Measurements from ENCODE around the gene ADORA2A.
A peak's percentile ranks its signal among the peaks of the same experiment; 100 is the strongest.

Gene ADORA2A

DNA sequence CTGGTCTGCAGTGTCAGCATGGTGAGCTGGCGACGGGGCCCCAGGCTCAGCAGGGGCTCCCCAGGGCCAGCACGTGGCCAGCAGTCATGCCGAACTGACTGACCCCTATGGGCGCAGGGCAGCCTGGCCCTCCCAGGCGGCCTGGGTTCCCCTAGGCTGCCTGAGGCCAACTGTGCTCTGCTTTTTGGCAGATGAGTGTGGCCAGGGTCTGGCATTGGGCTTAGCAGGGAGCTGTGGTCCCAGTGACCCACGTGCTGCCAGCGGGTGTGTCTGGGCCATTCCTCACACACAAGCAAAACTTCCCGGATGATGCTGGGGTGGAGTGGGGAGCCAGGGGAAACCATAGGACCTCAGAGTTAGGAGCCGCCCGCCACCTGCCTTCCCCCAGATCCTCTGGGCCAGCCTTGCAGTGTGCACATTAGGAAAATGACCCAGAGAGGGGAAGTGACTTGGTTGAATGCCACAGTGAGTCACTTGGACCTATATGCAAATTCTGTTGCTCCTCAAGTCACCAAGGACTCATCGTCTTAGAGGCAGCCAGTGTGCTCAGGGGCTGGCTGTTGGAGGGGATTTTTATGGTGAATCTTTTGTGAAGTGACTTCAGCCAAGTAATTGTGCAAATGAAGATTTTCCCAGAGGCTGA is 6.5 kb downstream of the ADORA2A start:
- DNase-seq: peak; percentile 84 to 86

DNA sequence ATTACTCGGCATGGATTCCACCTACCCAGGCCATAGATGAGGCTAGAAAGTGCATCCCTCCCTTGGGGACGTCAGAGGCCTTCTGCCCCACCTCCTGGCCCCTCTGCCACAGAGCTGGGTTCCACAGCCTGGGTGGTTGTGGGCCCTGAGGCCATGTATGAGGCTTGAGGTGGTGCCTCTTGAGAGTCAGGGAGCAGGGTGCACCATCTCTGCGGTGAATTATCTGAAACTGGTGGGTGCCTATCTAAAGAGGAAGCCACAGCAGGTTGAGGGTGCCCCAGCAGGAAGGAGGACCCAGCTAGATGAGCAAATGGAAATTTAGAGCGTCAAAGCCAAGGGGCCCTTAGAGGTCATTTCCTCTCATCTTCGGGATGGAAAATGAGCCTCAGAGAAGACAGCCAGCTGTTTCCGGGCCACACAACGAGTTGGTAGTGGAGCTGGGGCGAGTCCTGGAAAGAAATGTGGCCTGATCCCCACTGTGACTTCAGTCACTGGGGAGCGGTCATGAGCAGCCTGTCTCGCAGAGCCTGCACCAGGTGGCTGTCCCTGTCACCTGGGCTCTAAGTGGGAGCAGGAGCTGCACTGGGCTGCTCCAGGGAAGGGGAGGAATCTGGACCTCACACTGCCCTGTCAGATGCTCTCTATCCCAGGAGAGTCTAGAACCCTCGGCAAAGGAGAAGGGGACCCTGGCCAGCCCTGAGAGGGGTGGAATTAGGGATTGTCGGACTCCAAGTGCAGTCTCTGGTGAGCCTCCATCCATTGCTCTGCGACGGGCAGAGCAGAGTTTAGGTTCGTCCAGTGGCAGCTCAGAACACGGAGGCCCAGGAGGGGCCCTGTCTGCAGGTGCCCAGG is 7.3 kb downstream of the ADORA2A start:
- DNase-seq: peak; percentile 98

DNA sequence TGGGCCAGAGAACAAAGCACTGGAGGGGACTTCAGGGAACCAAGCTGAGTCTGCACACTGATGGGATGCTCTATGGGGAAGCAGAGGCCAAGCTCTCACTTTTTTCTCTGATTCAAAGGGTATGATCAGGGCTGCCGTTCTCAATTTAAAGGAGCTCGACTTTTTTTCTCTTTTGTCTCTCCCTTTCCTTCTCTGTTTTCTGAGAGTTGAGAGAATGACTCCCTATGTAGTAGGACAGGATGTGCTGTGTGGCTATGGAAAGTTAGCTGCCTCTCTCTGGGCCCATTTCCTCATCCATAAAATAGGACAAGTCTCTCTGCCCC is 7.9 kb downstream of the ADORA2A start:
- peak in 1 of 2 experiments; percentile 9 for DNase-seq

DNA sequence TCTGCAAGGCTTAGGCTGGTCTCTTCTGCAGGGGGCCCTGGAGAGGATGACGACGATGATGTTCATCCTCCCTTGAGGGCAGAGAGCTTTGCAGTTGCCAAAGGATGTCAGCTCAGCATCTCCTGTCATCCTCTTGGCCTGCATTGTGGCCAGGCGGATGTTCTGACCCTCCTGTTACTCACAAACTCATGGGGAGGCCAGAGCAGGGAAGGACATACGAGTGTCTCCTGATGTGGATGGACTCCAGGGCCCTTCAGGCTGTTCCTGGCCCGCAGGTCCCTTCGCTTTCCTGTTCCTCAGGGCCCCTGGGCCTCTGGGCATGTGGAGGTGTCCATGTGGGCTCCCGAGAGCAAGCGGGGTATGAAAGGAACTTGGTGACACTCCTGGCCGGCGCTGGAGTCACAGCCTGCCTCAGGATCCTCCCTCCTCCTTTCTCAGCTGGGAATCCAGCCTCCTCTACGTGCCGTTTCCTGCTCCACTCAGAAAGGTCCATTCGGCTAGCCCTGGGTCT is 8.5 kb downstream of the ADORA2A start:
- no peak for DNase-seq

DNA sequence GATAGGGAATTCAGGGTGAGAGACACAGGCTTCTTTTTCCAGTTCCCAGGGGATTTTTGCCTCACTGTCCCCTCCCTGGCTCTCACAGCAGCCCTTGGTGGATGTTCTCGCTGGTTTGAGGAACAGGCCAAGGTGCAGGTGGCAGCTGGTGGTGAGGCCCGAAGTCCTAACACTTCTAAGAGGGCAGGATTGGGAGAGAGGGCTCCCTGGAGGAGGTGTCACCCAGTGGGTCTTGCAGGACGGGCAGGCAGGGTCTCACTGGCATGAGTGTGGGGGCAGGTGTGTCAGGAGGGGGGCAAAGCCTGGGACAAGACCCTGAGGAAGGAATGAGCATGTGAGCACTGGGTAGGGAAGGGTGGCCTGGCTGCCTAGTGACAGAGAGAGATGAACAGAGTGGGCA is 9.2 kb downstream of the ADORA2A start:
- DNase-seq: no peak

DNA sequence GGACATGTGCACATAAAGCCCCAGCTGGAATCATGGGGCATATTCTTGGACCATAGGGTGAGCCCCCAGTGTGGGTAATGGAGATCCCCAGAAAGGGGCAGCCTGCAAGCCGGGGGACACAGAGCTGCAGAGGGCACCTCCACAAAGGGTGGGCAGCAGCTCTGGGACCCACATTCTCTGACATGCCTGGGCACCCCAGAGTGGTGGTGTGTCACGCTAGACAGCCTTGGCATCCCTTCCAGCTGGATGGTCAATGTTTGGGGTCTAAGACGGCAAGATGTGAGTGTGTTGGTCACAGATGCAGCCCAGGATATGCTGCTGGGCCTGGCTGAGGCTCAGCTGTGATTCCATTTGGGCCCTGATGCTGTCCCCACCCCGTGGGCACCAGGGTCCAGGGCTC is 9.7 kb downstream of the ADORA2A start:
- DNase-seq: no peak

DNA sequence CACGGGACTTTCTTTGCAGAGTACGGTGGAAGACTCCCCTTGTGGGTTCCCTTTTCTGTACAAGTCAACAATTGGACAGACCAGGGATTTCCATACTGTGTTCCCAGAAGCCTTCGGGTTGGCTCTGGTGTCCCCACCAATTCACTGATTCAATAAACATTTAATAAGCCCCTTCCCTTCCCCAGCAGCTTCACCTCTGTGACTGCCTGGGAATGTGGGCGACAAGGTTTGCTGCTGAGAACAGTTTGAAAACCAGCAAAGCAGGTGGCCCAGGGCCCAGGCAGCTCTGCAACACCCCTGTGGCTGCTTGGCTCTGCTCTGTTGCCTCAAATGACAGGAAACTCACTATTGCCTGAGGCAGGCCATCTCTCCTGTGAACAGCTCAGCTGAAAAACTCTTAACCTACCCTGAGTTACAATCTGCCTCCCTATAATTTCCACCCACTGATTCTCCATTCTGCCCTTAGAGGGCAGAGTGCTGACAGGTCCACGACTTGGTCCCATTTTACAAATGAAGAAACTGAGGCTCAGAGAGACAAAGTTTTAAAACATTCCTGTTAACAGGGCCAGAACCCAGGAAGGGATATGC is 10.4 kb downstream of the ADORA2A start:
- DNase-seq: peak; percentile 56 to 64

DNA sequence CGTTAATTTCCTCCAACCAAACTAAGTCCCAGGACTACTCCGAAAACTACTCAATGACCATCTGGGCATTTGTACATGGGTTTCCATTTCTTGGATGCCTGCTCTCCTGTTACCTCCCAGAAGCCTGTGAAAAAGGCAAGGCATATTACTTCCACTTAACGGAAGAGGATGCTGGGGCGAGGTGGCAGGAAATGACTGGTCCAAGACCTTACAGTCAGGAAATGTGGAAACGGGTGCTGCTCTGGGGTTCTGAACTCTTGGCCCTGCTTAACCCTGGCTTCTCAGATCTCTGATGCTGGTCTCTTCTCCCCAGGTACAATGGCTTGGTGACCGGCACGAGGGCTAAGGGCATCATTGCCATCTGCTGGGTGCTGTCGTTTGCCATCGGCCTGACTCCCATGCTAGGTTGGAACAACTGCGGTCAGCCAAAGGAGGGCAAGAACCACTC is 12.9 kb downstream of the ADORA2A start:
- peak; percentile 51 to 58 for DNase-seq

DNA sequence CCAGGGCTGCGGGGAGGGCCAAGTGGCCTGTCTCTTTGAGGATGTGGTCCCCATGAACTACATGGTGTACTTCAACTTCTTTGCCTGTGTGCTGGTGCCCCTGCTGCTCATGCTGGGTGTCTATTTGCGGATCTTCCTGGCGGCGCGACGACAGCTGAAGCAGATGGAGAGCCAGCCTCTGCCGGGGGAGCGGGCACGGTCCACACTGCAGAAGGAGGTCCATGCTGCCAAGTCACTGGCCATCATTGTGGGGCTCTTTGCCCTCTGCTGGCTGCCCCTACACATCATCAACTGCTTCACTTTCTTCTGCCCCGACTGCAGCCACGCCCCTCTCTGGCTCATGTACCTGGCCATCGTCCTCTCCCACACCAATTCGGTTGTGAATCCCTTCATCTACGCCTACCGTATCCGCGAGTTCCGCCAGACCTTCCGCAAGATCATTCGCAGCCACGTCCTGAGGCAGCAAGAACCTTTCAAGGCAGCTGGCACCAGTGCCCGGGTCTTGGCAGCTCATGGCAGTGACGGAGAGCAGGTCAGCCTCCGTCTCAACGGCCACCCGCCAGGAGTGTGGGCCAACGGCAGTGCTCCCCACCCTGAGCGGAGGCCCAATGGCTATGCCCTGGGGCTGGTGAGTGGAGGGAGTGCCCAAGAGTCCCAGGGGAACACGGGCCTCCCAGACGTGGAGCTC is 13.5 kb downstream of the ADORA2A start:
- DNase-seq: no peak

DNA sequence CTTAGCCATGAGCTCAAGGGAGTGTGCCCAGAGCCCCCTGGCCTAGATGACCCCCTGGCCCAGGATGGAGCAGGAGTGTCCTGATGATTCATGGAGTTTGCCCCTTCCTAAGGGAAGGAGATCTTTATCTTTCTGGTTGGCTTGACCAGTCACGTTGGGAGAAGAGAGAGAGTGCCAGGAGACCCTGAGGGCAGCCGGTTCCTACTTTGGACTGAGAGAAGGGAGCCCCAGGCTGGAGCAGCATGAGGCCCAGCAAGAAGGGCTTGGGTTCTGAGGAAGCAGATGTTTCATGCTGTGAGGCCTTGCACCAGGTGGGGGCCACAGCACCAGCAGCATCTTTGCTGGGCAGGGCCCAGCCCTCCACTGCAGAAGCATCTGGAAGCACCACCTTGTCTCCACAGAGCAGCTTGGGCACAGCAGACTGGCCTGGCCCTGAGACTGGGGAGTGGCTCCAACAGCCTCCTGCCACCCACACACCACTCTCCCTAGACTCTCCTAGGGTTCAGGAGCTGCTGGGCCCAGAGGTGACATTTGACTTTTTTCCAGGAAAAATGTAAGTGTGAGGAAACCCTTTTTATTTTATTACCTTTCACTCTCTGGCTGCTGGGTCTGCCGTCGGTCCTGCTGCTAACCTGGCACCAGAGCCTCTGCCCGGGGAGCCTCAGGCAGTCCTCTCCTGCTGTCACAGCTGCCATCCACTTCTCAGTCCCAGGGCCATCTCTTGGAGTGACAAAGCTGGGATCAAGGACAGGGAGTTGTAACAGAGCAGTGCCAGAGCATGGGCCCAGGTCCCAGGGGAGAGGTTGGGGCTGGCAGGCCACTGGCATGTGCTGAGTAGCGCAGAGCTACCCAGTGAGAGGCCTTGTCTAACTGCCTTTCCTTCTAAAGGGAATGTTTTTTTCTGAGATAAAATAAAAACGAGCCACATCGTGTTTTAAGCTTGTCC is 14.3 kb downstream of the ADORA2A start:
- DNase-seq: no peak

DNA sequence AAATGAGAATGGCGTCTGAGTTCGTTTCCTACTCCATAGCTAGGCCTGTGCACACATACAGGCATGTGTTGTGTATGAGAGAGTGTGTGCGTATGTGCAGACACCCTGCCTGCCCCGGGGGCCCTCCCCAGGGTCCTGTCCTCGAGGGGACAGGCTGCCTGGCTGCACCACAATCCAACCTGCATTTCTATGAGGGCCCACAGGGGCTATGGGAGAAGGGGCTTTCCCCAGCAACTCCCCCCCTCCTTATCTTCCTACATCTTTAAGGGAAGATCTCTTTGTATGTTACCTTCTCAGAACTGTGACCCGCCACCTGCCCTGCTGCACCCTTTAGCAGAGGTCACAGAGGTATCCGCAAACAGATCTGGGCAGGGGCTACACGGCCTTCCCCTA is 14.9 kb downstream of the ADORA2A start:
- no peak for DNase-seq

DNA sequence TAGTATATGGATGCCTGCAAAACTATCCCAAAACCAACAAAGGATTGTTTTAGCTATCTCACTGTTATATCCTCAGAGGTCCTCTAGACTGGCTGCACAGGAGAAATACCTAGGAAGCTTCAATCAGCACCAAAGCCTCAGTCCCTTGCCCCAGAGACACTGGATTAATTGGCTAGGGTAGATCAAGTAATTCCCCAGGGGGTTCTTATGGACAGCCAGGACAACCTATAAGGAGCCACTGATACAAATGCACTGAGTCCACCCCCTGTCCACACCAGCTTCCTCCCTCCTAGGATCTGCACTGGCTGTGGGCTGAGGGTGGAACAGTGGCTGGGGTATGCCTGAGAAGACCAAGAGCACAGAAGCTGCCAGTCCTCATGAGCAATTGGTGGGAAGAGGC is 16.3 kb downstream of the ADORA2A start:
- no peak for DNase-seq

DNA sequence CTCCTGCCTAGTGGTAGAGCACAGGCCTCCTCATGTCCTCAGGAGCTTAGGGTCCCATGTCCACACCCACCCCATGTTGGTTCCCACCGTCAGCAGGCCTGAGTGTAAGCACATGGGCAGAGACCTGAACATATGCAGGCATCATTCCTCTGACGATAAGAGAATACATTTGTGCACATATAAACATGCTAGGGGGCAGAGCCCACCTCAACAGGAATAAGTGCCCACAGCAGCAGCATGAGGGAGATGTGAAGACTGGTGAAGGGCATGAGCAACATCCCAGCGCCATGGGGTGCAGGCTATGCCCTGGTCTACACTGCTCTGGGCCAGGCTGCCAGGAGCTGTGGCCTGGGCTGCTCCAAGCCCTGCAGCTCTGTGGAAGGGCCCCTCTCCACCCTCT is 16.9 kb downstream of the ADORA2A start:
- no peak for DNase-seq

DNA sequence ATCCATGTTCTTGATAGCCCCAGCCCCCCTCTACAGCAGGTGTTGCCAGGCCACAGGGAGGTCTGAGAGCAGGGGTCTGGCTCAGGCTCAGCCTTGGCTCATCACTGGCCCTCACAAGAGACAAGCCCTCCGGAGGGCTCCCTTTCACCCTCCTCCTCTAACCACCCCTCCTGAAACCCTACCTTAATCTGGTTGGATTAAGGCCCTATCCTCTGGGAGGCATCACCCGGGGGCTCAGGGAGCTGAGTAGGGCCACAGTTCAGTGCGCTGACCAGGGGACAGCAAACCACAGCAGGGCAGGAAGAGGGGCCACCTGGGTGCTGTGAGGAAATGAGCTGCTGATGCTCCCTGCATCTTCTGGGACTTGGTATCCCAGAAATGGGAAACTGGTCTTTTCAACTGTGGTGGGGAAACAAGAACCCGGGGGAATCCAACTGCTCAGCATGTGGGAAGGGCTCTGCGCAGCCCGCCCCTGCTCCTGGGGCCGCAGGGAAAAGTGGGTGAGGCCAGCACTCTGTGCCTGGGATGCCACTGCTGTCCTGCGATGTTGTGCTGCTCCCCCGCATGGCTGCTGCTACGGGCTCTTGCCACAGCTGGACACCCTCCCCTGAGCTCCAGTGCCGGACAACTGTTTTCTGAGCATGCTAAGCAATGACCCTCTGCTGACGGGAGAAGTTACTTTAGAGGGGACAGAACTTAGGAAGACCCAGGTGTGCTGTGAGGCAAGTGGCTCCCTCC is 17.5 kb downstream of the ADORA2A start:
- no peak for DNase-seq

DNA sequence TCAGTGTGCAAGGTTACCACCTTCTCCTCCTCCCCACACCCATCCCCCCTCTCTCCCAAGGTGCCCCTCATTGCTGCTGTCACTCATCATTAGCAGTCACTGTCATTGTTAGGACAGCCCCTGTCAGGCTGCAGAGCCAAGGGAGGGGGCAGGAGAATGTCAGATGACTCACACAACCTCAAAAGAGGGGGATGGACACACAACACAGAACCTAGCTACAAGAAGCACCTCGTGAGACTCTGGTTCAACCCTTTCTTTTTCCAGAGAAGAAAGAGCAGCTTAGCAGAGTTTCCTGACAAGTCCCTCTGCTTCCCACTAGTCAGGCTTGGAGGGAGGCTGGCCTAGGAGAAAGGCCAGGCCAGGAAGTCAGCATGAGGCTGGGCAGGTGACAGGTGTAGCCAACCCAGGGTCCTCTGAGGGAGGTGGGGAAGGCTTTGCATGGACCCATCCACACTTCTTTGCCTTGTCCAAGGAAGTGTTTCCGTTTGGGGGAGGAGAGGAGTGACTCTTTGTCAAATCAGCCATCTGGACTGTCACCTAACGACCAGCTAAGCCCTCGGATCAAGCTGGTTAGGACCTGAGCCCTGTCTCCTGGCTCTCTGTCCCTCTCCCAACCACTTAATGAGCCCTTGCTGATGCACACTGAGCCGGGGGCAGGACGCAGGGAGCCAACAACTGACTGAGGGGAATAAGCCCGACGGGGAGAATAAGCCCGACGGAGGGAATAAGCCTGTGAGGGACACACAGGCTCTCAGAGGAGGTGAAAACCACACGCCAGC is 18.3 kb downstream of the ADORA2A start:
- peak in 1 of 2 experiments; percentile 14 for DNase-seq

DNA sequence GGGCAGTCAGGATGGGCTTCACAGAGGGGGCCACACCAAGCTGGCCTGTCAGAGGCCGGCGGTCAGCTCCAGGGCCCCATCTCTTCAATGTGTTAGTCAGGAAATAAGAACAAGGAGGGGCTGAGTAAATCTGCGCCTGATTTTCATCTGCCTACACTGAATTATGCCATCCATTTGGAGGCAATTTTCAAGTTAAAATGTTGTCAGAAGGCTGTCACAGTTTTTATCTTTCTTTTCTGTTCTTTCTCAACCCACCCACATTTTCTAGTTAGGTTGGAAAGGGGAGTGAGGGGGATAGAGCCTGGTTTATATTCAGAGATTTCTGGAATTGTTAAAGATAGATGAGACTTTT is 18.8 kb downstream of the ADORA2A start:
- DNase-seq: no peak

DNA sequence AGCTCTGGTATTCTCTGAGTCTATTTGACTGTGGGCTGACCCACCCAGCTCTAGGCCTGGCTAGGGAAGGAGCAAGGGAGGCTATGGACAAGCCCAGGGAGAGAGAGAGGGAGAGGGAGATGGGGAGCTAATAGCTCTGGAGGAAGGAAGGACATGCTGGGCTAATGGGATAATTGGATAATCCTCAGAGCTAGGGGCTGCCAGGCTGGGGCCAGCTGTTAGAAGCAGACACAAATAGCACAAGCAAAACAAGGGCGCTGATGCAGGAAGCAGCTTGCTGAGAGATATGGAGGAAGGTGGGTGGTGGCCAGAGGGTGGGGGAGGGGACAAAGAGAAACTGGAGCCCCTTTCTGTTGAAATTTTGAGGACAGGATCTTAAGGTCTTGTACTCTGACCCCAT is 23.2 kb downstream of the ADORA2A start:
- DNase-seq: peak; percentile 53 to 55

DNA sequence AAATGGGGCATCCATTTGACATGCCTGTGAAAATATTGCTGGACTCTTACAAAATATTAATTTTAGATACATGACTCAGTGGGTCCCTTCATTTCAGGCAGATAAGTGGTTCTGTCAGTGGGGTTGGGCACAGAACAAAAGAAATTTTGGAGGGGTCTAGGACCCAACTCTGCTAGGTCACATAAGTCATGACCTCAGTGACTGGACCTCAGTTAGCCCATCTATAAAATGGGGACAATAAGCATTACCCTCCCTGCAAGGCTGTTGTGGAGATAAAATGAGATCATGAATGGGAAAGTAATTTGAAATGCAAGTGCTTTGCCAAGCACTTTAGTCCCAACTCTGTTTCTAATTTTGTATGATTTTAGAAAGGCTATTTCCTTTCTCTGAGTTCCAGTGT is 23.8 kb downstream of the ADORA2A start:
- no peak for DNase-seq

DNA sequence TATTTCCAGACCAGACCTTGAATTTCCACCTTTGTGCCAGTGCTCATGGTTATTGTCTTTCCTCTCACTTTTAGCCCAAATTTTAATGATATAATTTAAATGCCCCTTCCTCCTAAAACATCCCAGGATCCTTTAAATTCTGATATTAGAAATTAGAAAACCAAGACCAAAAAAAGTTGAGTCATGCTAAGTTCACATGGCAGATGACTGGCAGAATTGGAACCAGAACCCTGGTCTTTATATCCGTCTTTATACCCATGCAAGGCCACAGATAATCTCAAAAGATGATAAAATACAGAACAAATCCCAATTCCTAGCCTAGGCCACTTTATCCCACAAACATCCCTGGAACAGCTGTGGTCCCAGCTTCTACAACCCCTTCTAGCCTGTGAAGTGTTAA is 26.5 kb downstream of the ADORA2A start:
- no peak for DNase-seq

DNA sequence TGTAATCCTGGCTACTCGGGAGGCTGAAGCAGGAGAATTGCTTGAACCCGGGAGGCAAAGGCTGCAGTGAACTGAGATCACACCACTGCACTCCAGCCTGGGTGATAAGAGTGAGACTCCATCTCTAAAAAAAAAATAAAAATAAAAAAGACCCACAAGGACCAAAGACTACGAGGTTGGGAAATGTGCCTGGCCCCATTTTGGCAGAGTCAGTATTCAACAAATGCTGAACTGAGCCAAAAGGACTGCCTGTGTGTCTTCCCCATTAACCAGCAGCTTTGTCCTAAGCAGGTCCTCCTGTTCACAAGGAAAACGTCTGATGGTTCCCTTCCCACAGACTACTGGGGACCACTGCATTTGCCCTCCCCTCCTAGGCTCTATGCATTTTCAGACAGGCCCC is 27.6 kb downstream of the ADORA2A start:
- no peak for DNase-seq
